Measurements from ENCODE around the gene CAMK2D. TPM values are rescaled to one million over a fixed set of nuclear protein-coding genes. Genes with fewer than 3 reads are reported as not detected.

Gene CAMK2D
- total and polyA plus RNA-seq, 10 donors: 5.9 to 44.2 (median 33.3) TPM

GRCh38 chr4:113657586-113658233 is 103.8 kb downstream of the CAMK2D start:
- no peak for DNase-seq
- peaks cover 0 to 12% (median 0%) of the 10 kb centered on the region in 6 donors for H3K36me3 ChIP-seq
- peak overlapping the region in 1 of 8 donors; percentile 4 for H3K27ac ChIP-seq
- TF ChIP-seq POLR2A (IDR thresholded peaks at IDR 0.05) (no peak), POLR2AphosphoS5 (IDR thresholded peaks at IDR 0.05) (no peak), CTCF (IDR thresholded peaks at IDR 0.05 in 8 of 11, conservative IDR thresholded peaks at IDR 0.05 in 3 of 11) (no peak)
- no peak overlapping the region for H3K4me3 ChIP-seq
- peaks cover 0 to 22% (median 7%) of the 10 kb centered on the region in 6 donors for H3K4me1 ChIP-seq
- no peaks in the 10 kb centered on the region for H3K27me3 ChIP-seq (replicated peaks in 1 of 7)
- 56 to 71% (median 60%) methylated on average over 3 of the region's 3 CpGs for WGBS, 5 donors
- H3K9me3 ChIP-seq: no peaks in the 10 kb centered on the region
- intact Hi-C loops (cut with DNase I; ENCODE audit: low total_unique reads): no loop called here

GRCh38 chr4:113653871-113654270 is 107.7 kb downstream of the CAMK2D start:
- no peak for TF ChIP-seq CTCF (IDR thresholded peaks at IDR 0.05 in 8 of 11, conservative IDR thresholded peaks at IDR 0.05 in 3 of 11)
- no peak for TF ChIP-seq POLR2A (IDR thresholded peaks at IDR 0.05)
- no peak for TF ChIP-seq POLR2AphosphoS5 (IDR thresholded peaks at IDR 0.05)
- Histone ChIP-seq H3K4me3 (no peak overlapping the region), H3K4me1 (peaks cover 0 to 25% (median 7%) of the 10 kb centered on the region in 6 donors), H3K36me3 (no peaks in the 10 kb centered on the region), H3K27ac (no peak overlapping the region), H3K27me3 (replicated peaks in 1 of 7) (no peaks in the 10 kb centered on the region), H3K9me3 (no peaks in the 10 kb centered on the region)
- DNase-seq: no peak
- WGBS, 5 donors: 88 to 95% (median 93%) methylated on average over 3 of the region's 3 CpGs
- intact Hi-C loops (cut with DNase I; ENCODE audit: low total_unique reads): no loop called here

- Histone ChIP-seq H3K4me3 (no peak overlapping the region), H3K4me1 (peaks cover 3 to 47% (median 22%) of the 10 kb centered on the region in 6 donors), H3K9me3 (no peaks in the 10 kb centered on the region), H3K36me3 (no peaks in the 10 kb centered on the region), H3K27me3 (replicated peaks in 1 of 7) (no peaks in the 10 kb centered on the region), H3K27ac (peak overlapping the region in 1 of 8 donors; percentile 0)
- 81 to 93% (median 87%) methylated on average over 2 of the region's 2 CpGs for WGBS, 5 donors
- no peak for TF ChIP-seq POLR2AphosphoS5 (IDR thresholded peaks at IDR 0.05)
- no peak for TF ChIP-seq CTCF (IDR thresholded peaks at IDR 0.05 in 8 of 11, conservative IDR thresholded peaks at IDR 0.05 in 3 of 11)
- no peak for TF ChIP-seq POLR2A (IDR thresholded peaks at IDR 0.05)
- DNase-seq: no peak
- intact Hi-C loops (cut with DNase I; ENCODE audit: low total_unique reads): no loop called here
These were observed 115.1 kb downstream of the CAMK2D start for GRCh38 chr4:113646442-113646822.

- DNase-seq: no peak
- no peak for TF ChIP-seq POLR2A (IDR thresholded peaks at IDR 0.05)
- no peak for TF ChIP-seq POLR2AphosphoS5 (IDR thresholded peaks at IDR 0.05)
- TF ChIP-seq CTCF (IDR thresholded peaks at IDR 0.05 in 8 of 11, conservative IDR thresholded peaks at IDR 0.05 in 3 of 11): no peak
- intact Hi-C loops (cut with DNase I; ENCODE audit: low total_unique reads): no loop called here
- 82 to 90% (median 88%) methylated on average over 5 of the region's 5 CpGs for WGBS, 5 donors
- Histone ChIP-seq H3K27ac (peak overlapping the region in 1 of 8 donors; percentile 0), H3K9me3 (no peaks in the 10 kb centered on the region), H3K4me1 (peaks cover 3 to 52% (median 27%) of the 10 kb centered on the region in 6 donors), H3K27me3 (replicated peaks in 1 of 7) (no peaks in the 10 kb centered on the region), H3K36me3 (no peaks in the 10 kb centered on the region), H3K4me3 (no peak overlapping the region)
These were observed 115.6 kb downstream of the CAMK2D start for GRCh38 chr4:113645771-113646441.
